H1 (cell line): ENCODE measurements around the gene MYH7. TPM values are rescaled to one million over a fixed set of nuclear protein-coding genes. Genes with fewer than 3 reads are reported as not detected.
A peak's percentile ranks its signal among the peaks of the same experiment; 100 is the strongest.

Source experiments
- BACH1 ChIP-seq: IDR thresholded peaks from 2 replicates; pipeline ENCODE4 v1.6.1; 2012; ENCODE audit warnings: low read length, improper control_type of control experiment
- CBX5 ChIP-seq: fragments of 300-800, 300-1000 bp; sonication (generic); IDR thresholded peaks from 2 replicates; pipeline ENCODE4 v1.7.1; 2016; ENCODE audit warnings: antibody characterized with exemption, low read length, low read depth
- CHD1 ChIP-seq: IDR thresholded peaks from 2 replicates; pipeline ENCODE4 v1.6.1; 2012; ENCODE audit warnings: low read depth, low read length, improper control_type of control experiment
- CHD2 ChIP-seq: IDR thresholded peaks from 2 replicates; pipeline ENCODE4 v1.6.1; 2012; ENCODE audit warnings: low read length, improper control_type of control experiment
- EP300 ChIP-seq, 2 experiments: IDR thresholded peaks; 1 replicate in 1 of 2; 2 replicates in 1 of 2; pipeline ENCODE4 v1.6.1; 2011 to 2012; ENCODE audit warnings: low read depth in 2 of 2, low read length in 2 of 2, mild to moderate bottlenecking in 2 of 2, borderline replicate concordance in 1 of 2, inconsistent platforms in 1 of 2, moderate library complexity in 1 of 2
- GABPA ChIP-seq: IDR thresholded peaks from 2 replicates; pipeline ENCODE4 v1.6.1; 2011; ENCODE audit warnings: mild to moderate bottlenecking, low read length, moderate library complexity, borderline replicate concordance; ENCODE audit not compliant: insufficient read depth
- HDAC2 ChIP-seq, 2 experiments: fragments of 300-600 bp in 1 of 2; sonication (generic) in 1 of 2; IDR thresholded peaks; 2 replicates each; pipeline ENCODE4 v1.6.1; 2011 to 2012; ENCODE audit warnings: low read depth in 2 of 2, low read length in 2 of 2, mild to moderate bottlenecking in 2 of 2, moderate library complexity in 2 of 2, borderline replicate concordance in 1 of 2, inconsistent platforms in 1 of 2
- HDAC6 ChIP-seq: IDR thresholded peaks from one replicate; pipeline ENCODE4 v1.7.1; 2012; ENCODE audit warnings: low read depth, mild to moderate bottlenecking, inconsistent platforms, low read length, moderate library complexity
- JUN ChIP-seq: IDR thresholded peaks from 2 replicates; pipeline ENCODE4 v1.6.1; 2011; ENCODE audit warnings: low read depth, mild to moderate bottlenecking, improper control_type of control experiment, low read length
- KDM1A ChIP-seq: fragments of 200-600, 300-600 bp; sonication (generic); IDR thresholded peaks from 2 replicates; pipeline ENCODE4 v1.7.1; 2016; ENCODE audit warnings: mild to moderate bottlenecking, low read length, borderline replicate concordance
- MAFK ChIP-seq: IDR thresholded peaks from 2 replicates; pipeline ENCODE4 v1.6.1; 2012; ENCODE audit warnings: low read depth, mild to moderate bottlenecking, improper control_type of control experiment, low read length
- NRF1 ChIP-seq: IDR thresholded peaks from 2 replicates; pipeline ENCODE4 v1.6.1; 2011; ENCODE audit warnings: mild to moderate bottlenecking, low read depth, low read length, improper control_type of control experiment
- POLR2A ChIP-seq, 2 experiments: IDR thresholded peaks; 1 replicate in 1 of 2; 2 replicates in 1 of 2; pipeline ENCODE4 v1.6.1; 2011; ENCODE audit warnings: low read depth in 2 of 2, low read length in 2 of 2, mild to moderate bottlenecking in 2 of 2; ENCODE audit errors: control extremely low read depth in 1 of 2
- POU5F1 ChIP-seq: IDR thresholded peaks from 2 replicates; pipeline ENCODE4 v1.6.1; 2011; ENCODE audit warnings: low read depth, mild to moderate bottlenecking, low read length, moderate library complexity
- RNF2 ChIP-seq: fragments of 200-900, 300-1000 bp; sonication (generic); IDR thresholded peaks from 2 replicates; pipeline ENCODE4 v1.7.1; 2016; ENCODE audit warnings: borderline replicate concordance, low read depth, mild to moderate bottlenecking, antibody characterized with exemption, low read length; ENCODE audit not compliant: poor library complexity, severe bottlenecking; ENCODE audit errors: missing control alignments
- SP1 ChIP-seq: IDR thresholded peaks from 2 replicates; pipeline ENCODE4 v1.6.1; 2011; ENCODE audit warnings: low read depth, low read length
- TAF1 ChIP-seq: IDR thresholded peaks from 2 replicates; pipeline ENCODE4 v1.6.1; 2011; ENCODE audit warnings: mild to moderate bottlenecking, low read depth, low read length
- TCF12 ChIP-seq: IDR thresholded peaks from 2 replicates; pipeline ENCODE4 v1.6.1; 2011; ENCODE audit warnings: low read depth, mild to moderate bottlenecking, low read length
- ZNF274 ChIP-seq: IDR thresholded peaks from 2 replicates; pipeline ENCODE4 v1.7.0; 2012; ENCODE audit warnings: low read length, borderline replicate concordance; ENCODE audit errors: extremely low read depth
- polyA plus RNA-seq, 7 experiments: library from polyadenylated mRNA; depleted of rRNA in 3 of 7; stranded (reverse) in 5 of 7; unstranded in 2 of 7; fragments of >200 nt in 5 of 7; fragments of 200-250 nt in 2 of 7; gene quantifications; 1 replicate in 5 of 7; 2 replicates in 1 of 7; 4 replicates in 1 of 7; pipeline versions ENCODE4 v1.2.1 to v1.2.3, GENCODE V29; 2011 to 2013; ENCODE audit warnings: missing spikeins in 2 of 7, mixed read lengths in 2 of 7
- total RNA-seq: library from RNA; stranded (reverse); fragmentation: NEBNext Ultra II Directional; extraction: Animal tissue kit (Norgen Biotek cat#: 25700); gene quantifications from 2 replicates; pipeline ENCODE4 v1.2.1, GENCODE V29; 2021
- TF ChIP-seq, protein P1 (sequence below), 3 experiments: IDR thresholded peaks; 1 replicate in 2 of 3; 2 replicates in 1 of 3; pipeline versions ENCODE4 v1.5.1 to v1.6.1; 2011; ENCODE audit warnings: low read length in 3 of 3, mild to moderate bottlenecking in 3 of 3, inconsistent platforms in 2 of 3, low read depth in 1 of 3, moderate library complexity in 1 of 3; ENCODE audit not compliant: insufficient read depth in 1 of 3; ENCODE audit errors: control extremely low read depth in 1 of 3
- TF ChIP-seq, protein P2 (sequence below): IDR thresholded peaks from 2 replicates; pipeline ENCODE4 v1.6.1; 2011; ENCODE audit warnings: low read length, improper control_type of control experiment

MYH7 gene
- total and polyA plus RNA-seq, 2 of the 8 experiments (the other 6 are each of a cell fraction or from before 2014, with no cell fraction given): not detected

DNA sequence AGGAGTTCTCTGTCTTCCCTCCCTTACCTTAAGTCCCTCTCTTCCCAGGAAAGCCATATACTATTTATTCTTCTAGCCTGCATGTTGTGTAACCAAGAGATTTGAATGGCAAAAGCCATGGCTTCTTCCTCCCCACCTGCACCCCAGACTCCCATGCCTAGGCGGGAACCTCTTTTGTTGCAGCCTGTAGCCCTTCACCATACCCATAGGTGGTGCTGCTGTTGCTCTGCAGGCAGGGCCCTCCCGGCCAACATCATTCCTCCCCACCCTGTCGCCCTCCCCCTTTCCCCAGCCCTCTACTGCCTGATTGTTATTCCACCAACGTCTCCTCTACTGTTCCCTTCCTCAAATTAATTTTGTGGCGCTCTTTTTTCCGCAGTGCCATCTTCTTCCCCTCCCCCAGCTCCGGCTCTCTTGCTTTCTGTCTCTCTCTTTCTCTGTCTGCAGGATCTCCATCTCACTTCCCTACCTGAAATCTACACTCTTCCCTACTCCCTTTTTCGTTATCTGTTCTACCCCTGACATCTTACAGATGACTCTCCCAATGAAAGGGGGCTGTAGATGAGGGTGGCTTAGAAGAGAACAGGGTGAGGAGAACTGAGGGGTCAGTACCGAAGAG, 47.9 kb upstream of the MYH7 start (continued):
- no peak for TF ChIP-seq RNF2
- TF ChIP-seq HDAC6: no peak
- TF ChIP-seq JUN: no peak
- TF ChIP-seq CHD1: no peak
- no peak for TF ChIP-seq GABPA
- no peak for TF ChIP-seq ZNF274
- TF ChIP-seq KDM1A: no peak
- peak; percentile 29; the same call in 1 of the 2 replicates for TF ChIP-seq TAF1
- no peak for TF ChIP-seq POU5F1
- TF ChIP-seq POLR2A (IDR thresholded peaks at IDR 0.05; ENCODE audit: control extremely low read depth in 1 of 2, low read depth in 2 of 2, low read length in 2 of 2): 0 out of 3 replicates have a peak, but pooled peaks of 1 of the 2 experiments have one; percentile 5
- TF ChIP-seq, protein P1, sequence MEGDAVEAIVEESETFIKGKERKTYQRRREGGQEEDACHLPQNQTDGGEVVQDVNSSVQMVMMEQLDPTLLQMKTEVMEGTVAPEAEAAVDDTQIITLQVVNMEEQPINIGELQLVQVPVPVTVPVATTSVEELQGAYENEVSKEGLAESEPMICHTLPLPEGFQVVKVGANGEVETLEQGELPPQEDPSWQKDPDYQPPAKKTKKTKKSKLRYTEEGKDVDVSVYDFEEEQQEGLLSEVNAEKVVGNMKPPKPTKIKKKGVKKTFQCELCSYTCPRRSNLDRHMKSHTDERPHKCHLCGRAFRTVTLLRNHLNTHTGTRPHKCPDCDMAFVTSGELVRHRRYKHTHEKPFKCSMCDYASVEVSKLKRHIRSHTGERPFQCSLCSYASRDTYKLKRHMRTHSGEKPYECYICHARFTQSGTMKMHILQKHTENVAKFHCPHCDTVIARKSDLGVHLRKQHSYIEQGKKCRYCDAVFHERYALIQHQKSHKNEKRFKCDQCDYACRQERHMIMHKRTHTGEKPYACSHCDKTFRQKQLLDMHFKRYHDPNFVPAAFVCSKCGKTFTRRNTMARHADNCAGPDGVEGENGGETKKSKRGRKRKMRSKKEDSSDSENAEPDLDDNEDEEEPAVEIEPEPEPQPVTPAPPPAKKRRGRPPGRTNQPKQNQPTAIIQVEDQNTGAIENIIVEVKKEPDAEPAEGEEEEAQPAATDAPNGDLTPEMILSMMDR (IDR thresholded peaks at IDR 0.05; ENCODE audit: control extremely low read depth in 1 of 3, insufficient read depth in 1 of 3, low read depth in 1 of 3, low read length in 3 of 3): peak; percentile 94 to 98 (median 94)
- TF ChIP-seq CHD2: no peak
- TF ChIP-seq, protein P2, sequence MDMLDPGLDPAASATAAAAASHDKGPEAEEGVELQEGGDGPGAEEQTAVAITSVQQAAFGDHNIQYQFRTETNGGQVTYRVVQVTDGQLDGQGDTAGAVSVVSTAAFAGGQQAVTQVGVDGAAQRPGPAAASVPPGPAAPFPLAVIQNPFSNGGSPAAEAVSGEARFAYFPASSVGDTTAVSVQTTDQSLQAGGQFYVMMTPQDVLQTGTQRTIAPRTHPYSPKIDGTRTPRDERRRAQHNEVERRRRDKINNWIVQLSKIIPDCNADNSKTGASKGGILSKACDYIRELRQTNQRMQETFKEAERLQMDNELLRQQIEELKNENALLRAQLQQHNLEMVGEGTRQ: no peak
- no peak for TF ChIP-seq NRF1
- TF ChIP-seq TCF12: no peak
- no peak for TF ChIP-seq HDAC2 (IDR thresholded peaks at IDR 0.05; ENCODE audit: borderline replicate concordance in 1 of 2, low read depth in 2 of 2, low read length in 2 of 2)
- 0 out of 2 replicates have a peak, but pooled peaks have one; percentile 69 for TF ChIP-seq SP1
- TF ChIP-seq MAFK: no peak
- TF ChIP-seq BACH1: no peak
- peak in 1 of 2 experiments; percentile 7; a peak in 1 of 3 replicates for TF ChIP-seq EP300 (IDR thresholded peaks at IDR 0.05; ENCODE audit: borderline replicate concordance in 1 of 2, low read depth in 2 of 2, low read length in 2 of 2)
- TF ChIP-seq CBX5: no peak
